Measurements from ENCODE around the gene RAB31. TPM values are rescaled to one million over a fixed set of nuclear protein-coding genes. Genes with fewer than 3 reads are reported as not detected.

The RAB31 gene
- total and polyA plus RNA-seq, 2 of the 13 experiments (the other 11 are each of a cell fraction or from before 2014, with no cell fraction given), result 1.1 to 1.7 TPM

DNA sequence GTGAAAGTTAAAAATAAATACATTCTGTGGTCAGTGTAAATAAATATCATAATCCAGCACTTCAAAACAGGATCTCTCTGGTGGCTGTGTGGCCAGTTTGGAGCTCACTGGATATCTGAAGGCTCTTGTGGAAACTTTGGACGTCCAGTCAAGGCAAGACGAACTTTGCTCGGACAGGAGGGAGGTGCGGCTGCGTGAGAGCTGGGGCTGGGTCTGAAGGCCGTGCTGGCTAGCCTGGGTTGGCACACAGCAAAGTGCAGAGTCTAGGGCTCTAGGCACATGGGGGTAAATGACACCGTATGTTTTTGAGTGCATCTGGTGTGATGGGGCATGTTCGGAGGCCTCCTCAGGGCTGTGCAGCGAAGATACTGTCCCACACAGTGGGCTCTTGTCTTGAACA lies 98.8 kb downstream of the RAB31 start (continued):
- TF ChIP-seq, protein P1, sequence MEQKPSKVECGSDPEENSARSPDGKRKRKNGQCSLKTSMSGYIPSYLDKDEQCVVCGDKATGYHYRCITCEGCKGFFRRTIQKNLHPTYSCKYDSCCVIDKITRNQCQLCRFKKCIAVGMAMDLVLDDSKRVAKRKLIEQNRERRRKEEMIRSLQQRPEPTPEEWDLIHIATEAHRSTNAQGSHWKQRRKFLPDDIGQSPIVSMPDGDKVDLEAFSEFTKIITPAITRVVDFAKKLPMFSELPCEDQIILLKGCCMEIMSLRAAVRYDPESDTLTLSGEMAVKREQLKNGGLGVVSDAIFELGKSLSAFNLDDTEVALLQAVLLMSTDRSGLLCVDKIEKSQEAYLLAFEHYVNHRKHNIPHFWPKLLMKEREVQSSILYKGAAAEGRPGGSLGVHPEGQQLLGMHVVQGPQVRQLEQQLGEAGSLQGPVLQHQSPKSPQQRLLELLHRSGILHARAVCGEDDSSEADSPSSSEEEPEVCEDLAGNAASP (CRISPR knock-in tag; IDR thresholded peaks at IDR 0.05; ENCODE audit: borderline replicate concordance), result peak; percentile 40; the same call in 1 of the 2 replicates
- TF ChIP-seq MBD4 (IDR thresholded peaks at IDR 0.05; ENCODE audit: borderline replicate concordance, low read length) (no peak), CBFB (CRISPR knock-in tag; IDR thresholded peaks at IDR 0.05) (no peak), ZNF253 (CRISPR knock-in tag; IDR thresholded peaks at IDR 0.05; ENCODE audit: borderline replicate concordance) (no peak), ZNF713 (CRISPR knock-in tag; IDR thresholded peaks at IDR 0.05) (no peak), NFE2 (CRISPR knock-in tag; IDR thresholded peaks at IDR 0.05) (no peak), ISX (CRISPR knock-in tag; conservative IDR thresholded peaks at IDR 0.05) (no peak), ISL2 (CRISPR knock-in tag; IDR thresholded peaks at IDR 0.05) (peak; percentile 61; the same call in 1 of the 2 replicates), ZUFSP (CRISPR knock-in tag; IDR thresholded peaks at IDR 0.05; ENCODE audit: borderline replicate concordance) (no peak), ZNF432 (CRISPR knock-in tag; IDR thresholded peaks at IDR 0.05; ENCODE audit: borderline replicate concordance) (no peak), FOXO1 (CRISPR knock-in tag; IDR thresholded peaks at IDR 0.05) (peak; percentile 63; the same call in 1 of the 2 replicates), ZNF33B (CRISPR knock-in tag; IDR thresholded peaks at IDR 0.05) (no peak), MEIS2 (CRISPR knock-in tag; IDR thresholded peaks at IDR 0.05) (no peak; the same call in 1 of the 2 replicates), NRL (CRISPR knock-in tag; IDR thresholded peaks at IDR 0.05; ENCODE audit: borderline replicate concordance) (no peak), HMGA1 (CRISPR knock-in tag; conservative IDR thresholded peaks at IDR 0.05) (no peak), ZNF672 (CRISPR knock-in tag; IDR thresholded peaks at IDR 0.05) (no peak), ELF4 (CRISPR knock-in tag; IDR thresholded peaks at IDR 0.05; ENCODE audit: borderline replicate concordance) (no peak), ZNF773 (CRISPR knock-in tag; IDR thresholded peaks at IDR 0.05; ENCODE audit: borderline replicate concordance) (no peak), ZNF362 (CRISPR knock-in tag; IDR thresholded peaks at IDR 0.05; ENCODE audit: borderline replicate concordance) (no peak), UBTF (CRISPR knock-in tag; IDR thresholded peaks at IDR 0.05) (peak; percentile 40; the same call in 1 of the 2 replicates)
- TF ChIP-seq, protein P2, sequence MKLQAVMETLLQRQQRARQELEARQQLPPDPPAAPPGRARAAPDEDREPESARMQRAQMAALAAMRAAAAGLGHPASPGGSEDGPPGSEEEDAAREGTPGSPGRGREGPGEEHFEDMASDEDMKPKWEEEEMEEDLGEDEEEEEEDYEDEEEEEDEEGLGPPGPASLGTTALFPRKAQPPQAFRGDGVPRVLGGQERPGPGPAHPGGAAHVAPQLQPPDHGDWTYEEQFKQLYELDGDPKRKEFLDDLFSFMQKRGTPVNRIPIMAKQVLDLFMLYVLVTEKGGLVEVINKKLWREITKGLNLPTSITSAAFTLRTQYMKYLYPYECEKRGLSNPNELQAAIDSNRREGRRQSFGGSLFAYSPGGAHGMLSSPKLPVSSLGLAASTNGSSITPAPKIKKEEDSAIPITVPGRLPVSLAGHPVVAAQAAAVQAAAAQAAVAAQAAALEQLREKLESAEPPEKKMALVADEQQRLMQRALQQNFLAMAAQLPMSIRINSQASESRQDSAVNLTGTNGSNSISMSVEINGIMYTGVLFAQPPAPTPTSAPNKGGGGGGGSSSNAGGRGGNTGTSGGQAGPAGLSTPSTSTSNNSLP (IDR thresholded peaks at IDR 0.05; ENCODE audit: low read depth, low read length), result no peak
